Activated CD4-positive, alpha-beta T cell treated with anti-CD3 and anti-CD28 coated beads for 1 hour (primary cell): ENCODE results near the gene HOXA10.

Experiments
- DNase-seq: peaks from one replicate; pipeline ENCODE4 v3.0.0-alpha.2; 2020

HOXA10 gene

DNA sequence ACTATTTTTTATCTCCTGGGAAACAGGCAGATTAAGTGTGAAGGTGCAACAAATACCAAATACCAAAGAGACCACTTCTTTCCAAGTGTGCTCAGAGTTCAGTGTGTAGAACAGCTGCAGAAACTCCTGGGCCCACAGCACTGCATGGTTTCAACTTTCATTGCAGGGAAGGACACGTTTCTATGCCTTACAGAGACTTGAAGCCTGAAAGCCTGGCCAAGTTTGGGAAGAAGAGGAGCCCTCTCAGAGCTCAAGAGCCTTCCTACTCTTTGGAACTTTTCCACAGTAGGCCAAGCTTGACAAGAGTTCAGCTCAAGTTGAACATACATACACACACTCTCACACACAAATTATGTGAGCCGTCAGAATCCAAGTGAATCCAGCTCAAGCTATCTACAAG, 46.1 kb downstream of the HOXA10 start:
- DNase-seq: no peak

DNA sequence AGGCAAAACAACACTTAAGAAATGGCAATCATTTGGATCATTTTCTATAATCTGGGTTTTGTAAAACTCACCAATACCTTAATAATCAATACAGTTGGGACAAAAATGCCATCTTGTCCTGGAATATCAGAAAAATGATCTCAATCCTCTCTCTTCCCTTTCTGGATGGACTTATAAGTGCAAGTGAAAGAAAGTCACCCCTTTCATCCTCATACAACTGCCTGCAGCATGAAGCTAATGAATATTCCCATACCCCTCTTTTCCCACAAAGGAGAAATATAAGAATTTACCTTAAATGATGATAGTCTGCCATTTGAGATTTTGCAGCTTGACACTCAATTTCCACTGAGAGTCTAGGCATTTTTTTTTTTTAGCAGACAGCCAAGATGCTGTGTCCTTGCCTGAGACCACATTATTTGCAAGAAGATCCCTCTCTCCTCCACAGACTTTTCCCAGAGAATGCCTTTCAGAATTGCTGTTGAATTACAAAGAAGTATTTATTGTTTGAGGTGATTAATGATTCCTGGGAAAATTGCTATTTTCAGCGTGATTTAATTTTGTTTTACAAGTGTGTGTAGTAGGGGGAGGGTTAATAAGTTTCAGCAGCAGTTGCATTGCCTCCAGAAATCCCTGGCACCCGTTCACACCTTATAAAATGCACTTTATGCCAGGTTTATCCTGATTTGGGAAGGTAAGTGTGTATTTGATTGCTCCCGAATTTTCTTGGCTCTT, 47.4 kb downstream of the HOXA10 start:
- DNase-seq: no peak

DNA sequence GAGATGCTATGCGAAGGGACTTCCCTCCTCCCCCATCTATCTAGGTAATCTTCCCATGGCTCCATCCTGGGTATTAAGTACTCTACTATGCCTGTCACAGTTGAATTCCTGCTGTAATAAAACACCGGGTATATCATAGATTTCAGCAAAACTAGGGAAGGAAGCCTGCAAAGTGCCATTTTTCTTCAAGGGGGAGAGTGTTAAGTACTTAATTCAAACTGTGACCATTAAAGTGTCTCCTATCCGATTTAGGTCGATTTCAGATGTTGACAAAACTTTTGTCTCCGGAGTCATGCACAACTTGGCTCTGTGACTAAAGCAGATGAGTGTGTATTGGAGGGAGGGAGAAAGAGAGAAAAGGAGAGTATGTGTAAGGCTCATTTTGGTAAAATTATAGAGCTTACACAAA, 48.1 kb downstream of the HOXA10 start:
- DNase-seq: no peak

DNA sequence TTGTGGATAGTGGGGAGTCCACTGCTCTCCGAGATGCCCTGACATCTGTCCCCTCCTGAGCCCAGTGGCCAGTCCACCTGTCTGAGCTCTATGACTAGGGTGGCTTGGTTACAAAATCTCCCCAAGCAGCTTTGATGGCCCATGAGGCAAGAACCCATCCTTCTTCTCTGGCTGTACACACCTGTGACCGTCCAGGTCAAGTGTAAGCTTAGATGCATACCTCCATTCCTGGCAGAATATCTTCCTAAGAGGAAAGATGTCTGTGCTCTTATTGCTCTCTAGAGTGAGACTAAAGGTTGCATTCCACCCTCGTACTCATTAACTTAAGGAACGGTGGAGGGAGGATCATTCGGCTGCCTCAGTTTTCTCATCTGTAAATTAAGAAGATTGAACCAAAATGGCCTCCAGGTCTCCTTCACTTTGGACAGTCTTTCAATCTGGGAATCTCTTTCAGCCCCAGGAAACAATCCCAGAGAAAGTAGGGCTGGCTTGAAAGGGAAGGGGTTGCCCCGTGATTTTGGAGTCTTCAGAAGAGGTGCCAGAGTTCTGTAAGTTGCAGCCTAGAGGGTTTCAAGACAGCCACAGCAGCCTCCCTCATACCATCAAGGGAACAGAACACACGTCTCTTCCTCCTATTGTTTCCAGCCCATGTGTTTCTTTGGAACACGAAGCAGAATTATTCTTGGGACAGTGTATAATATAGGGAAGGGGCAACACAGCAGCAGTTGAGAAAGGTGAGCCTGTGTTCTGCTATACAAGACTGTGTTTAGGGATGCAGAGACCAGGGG, 49.0 kb downstream of the HOXA10 start:
- no peak for DNase-seq

DNA sequence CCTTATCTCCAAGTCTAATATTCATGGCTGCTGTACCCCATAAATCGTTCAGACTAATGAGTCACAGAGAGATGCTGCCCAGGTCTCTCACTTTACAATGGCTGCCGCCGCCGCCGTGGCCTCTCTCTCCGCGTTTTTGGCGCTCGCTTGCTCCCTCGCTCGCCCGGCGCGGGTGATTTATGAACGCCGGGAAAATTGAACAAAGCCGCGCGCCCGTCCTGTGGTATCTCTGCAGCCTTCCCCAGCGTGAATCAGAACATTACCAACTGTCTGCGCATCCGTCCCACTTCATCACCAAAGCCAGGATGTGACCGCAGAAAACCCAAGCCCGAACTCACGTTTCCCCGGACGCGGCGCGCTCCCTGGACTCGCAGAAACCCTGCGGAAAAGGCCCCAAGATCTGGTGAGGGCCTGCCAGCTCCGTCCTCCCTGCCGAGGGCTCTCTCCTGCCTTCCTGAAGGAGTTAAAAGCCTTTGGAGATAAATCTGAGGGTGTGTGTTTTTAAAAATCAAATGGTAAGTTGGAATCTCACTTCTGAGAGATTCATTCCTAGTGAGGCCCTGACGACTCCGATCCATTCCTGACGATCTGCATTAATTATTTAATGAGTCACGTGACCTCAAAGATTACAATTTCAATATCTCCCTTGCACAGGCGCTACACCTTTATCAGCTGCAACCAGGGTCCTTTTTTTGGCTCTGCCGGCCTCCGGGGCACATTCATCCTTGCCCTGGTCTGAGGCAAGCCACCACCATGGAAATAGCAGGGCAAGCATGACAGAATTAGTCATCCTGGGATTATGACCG, 49.8 kb downstream of the HOXA10 start:
- DNase-seq: no peak

DNA sequence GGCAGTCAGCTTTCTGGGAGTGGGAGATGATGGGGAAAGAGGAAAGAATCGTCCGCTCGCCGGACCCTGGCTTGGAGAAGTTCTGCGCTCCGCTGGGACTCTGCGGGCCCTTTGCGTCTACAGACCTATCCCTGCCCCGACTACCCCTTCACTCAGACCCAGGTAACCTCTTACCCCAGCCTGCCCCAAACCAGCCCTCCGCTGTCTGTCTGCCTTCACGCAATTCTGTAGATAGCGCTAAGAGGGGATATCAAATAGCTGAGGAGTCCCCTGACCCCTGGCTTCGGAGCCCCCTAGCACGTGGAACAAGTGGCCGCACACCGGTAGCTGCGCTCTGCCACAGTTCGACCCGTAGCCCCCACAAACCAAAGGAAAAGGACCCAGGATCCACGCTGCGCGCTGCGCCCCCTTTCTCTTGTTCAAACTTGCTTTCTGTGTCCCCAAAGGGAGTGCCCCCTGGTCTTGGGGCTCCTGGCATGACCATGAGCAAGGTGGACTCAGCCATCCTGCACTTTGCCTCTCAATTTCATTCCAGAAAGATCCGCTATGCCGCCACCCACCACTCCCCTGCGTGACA, 50.6 kb downstream of the HOXA10 start:
- DNase-seq: no peak

DNA sequence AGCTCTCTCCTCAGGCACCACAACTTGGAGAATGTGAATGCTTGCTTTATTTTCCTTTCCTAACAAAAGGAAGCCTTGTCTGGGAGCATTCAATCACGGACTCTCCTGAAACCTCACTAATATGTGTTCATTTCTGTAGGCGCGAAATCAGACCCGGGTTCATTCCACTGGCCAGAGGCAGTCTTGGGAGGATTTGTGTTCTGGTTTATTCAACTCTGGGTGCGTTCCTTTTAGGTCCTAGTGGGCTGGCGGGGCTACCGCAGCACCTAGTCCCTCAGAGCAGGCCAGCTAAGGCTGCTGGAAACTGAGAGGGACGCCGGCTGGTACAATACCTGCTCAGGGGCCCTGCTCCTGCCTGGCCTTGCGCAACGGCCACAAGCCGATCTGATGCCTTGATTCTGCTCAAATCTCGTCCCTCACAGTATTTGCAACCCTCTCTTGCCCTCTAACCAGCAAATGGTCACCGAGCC, 51.1 kb downstream of the HOXA10 start:
- no peak for DNase-seq

DNA sequence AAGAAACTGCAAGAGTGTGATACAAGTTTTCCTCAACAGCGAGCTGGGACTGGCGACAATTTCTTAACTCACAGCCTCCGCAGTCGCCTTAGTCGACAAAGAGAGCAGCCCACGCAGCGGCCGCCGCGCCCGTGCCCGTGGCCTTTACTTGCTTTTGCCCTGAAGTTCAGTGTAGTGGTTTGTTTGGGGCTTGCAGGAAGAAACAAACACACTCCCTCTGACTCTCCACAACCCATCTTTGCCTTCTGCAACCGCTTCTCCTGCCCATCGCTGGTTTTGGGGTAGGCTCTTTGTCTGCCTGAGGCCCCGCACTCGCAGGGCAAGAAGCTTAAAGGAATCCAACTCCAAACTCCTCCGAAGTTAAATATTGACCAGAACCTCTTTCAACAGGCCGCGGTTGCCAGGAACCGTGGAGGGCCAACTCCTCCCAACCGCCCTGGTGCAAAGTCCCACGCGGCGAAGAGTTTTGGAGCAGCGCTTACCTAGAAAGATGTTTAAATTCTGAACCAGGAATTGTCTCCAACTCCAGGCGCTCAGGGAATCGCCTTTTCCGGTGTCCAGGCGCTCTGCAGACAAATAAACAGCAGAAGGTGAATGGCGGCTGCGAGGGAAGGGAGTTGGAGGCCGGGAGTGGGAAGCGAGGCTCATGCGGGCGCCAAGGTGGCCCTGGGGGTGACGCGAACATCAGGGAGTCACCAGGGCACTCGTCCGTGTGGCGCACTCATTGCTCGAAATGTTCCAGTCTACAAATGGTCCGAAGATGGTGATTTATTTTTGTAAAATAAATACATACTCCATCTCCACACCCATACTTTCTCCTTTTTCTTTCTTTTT, 51.8 kb downstream of the HOXA10 start:
- DNase-seq: no peak

DNA sequence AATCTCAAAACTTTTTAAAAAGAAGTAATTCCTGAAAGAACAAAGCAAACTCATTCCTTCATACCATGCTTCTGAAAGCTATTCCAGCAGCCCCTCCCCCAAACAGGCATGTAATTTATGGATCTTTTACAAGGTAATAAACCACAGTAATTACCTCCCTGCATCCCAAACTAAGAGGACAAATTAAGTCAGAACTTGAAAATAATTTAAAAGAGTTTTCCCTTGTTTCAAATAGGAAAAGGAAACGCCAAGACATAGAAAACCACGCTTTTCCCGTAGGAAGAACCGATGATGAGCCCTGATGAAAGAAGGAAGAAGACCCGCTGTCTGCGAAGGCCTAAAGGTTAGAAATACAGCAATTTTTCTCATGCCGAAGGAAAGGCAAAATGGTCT, 52.4 kb downstream of the HOXA10 start:
- DNase-seq: no peak
